Lower lobe of right lung (tissue), 2 donors: ENCODE data around the gene MGRN1. TPM values are rescaled to one million over a fixed set of nuclear protein-coding genes. Genes with fewer than 3 reads are reported as not detected.
A peak's percentile ranks its signal among the peaks of the same experiment; 100 is the strongest.

ENCODE experiments used
- ATAC-seq, 2 donors: fragments of 200-7000 bp; cut with Tn5 transposase; one replicate each; pipeline ENCODE4 v1.9.1; 2020 to 2022; ENCODE audit warnings: mild to moderate bottlenecking in 2 of 2, moderate library complexity in 2 of 2
- DNase-seq: peaks from one replicate; pipeline ENCODE4 v3.0.0-alpha.2; 2020
- H3K27ac ChIP-seq: fragments of 200-600 bp; one replicate; pipeline ENCODE4 v1.8.0; 2022
- H3K27me3 ChIP-seq: fragments of 200-600 bp; one replicate; pipeline ENCODE4 v1.8.0; 2022; ENCODE audit warnings: low read depth
- H3K36me3 ChIP-seq: fragments of 200-600 bp; one replicate; pipeline ENCODE4 v1.8.0; 2022; ENCODE audit warnings: mild to moderate bottlenecking
- H3K4me1 ChIP-seq: fragments of 200-600 bp; one replicate; pipeline ENCODE4 v1.8.0; 2022
- H3K4me3 ChIP-seq: fragments of 200-600 bp; one replicate; pipeline ENCODE4 v1.8.0; 2022; ENCODE audit warnings: mild to moderate bottlenecking
- H3K9me3 ChIP-seq: fragments of 200-600 bp; one replicate; pipeline ENCODE4 v1.8.0; 2022
- intact Hi-C: fragments of 100-400 bp; cut with DNase I; formaldehyde crosslinking; loops from one replicate; pipeline ENCODE4 v1.11.0; 2022
- total RNA-seq: library from RNA; stranded (reverse); fragmentation: NEBNext Ultra II Directional; extraction: Animal tissue kit (Norgen Biotek cat#: 25700); gene quantifications from one replicate; pipeline ENCODE4 v1.2.1, GENCODE V29; 2021
- TF ChIP-seq, protein P1 (sequence below): fragments of 200-600 bp; IDR thresholded peaks from one replicate; pipeline ENCODE4 v1.8.0; 2022; ENCODE audit warnings: antibody characterized with exemption, mild to moderate bottlenecking
- donor health status: DM: no; HTN: yes; CAD: no; lungs with severe emphysema.

MGRN1 gene
- total RNA-seq, 1 donor from 2014 or later: 75.7 TPM

- Histone ChIP-seq H3K36me3 (peaks cover 14% of the 10 kb centered on the region), H3K27ac (peak overlapping the region; percentile 94), H3K4me3 (peak overlapping the region; percentile 82), H3K27me3 (no peaks in the 10 kb centered on the region), H3K4me1 (peaks cover 63% of the 10 kb centered on the region), H3K9me3 (no peaks in the 10 kb centered on the region)
- intact Hi-C loops: no loop called here
- TF ChIP-seq, protein P1, sequence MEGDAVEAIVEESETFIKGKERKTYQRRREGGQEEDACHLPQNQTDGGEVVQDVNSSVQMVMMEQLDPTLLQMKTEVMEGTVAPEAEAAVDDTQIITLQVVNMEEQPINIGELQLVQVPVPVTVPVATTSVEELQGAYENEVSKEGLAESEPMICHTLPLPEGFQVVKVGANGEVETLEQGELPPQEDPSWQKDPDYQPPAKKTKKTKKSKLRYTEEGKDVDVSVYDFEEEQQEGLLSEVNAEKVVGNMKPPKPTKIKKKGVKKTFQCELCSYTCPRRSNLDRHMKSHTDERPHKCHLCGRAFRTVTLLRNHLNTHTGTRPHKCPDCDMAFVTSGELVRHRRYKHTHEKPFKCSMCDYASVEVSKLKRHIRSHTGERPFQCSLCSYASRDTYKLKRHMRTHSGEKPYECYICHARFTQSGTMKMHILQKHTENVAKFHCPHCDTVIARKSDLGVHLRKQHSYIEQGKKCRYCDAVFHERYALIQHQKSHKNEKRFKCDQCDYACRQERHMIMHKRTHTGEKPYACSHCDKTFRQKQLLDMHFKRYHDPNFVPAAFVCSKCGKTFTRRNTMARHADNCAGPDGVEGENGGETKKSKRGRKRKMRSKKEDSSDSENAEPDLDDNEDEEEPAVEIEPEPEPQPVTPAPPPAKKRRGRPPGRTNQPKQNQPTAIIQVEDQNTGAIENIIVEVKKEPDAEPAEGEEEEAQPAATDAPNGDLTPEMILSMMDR: no peak
- DNase-seq (peak; percentile 71), ATAC-seq (no peak)
These were observed 10.7 kb upstream of the MGRN1 start for GRCh38 chr16:4613636-4614570.

DNA sequence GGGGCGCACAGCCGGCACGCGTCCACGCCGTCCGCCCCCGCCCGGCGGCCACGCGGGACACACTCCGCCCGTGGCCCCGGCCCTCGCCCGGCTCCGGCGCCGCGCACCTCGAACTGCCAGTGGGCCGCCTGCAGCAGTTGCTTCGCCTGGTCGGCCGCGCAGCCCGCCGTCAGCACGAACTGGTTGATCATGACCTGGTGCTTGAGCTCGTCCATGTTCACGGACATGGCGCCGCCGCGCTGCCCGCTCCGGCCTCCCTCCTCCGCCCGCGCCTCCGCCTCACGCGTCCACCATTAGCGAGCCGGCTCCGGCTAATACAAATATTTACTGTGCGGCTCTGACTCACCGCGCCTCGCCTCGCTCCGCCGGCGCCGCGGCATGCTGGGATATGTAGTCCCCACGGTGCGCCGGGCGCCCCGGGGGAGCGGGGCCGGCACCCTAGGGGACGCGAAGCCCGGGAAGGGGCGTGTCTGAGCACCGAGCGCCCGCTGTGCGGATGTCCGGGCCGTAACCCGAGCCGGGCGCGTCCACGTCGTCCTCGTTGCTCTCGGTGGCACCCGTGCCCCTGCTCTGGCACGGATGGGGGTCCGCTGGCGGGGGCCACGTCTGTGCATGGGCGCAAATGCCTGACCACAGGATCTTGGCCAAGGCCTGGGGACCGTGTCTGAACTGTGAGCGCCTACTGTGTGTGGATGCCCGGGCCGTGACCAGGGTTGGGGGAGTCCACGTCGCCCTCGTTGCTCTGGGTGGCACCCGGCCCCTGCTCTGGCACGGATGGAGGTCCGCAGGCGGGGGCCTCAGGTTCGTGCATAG lies 9.8 kb upstream of the MGRN1 start, which contains the start of gene UBALD1:
UBALD1 (minus strand) TSS at position 318 of the 813 bp plus-strand sequence; CDS start at position 227, 91 bp downstream.
- TF ChIP-seq, protein P1: no peak
- intact Hi-C loops: no loop called here
- Histone ChIP-seq H3K4me3 (peak within 1 kb of the TSS; percentile 82), H3K27me3 (no peaks in the 10 kb centered on the region), H3K4me1 (peaks cover 64% of the 10 kb centered on the region), H3K27ac (peak within 1 kb of the TSS; percentile 94), H3K9me3 (no peaks in the 10 kb centered on the region), H3K36me3 (peaks cover 6% of the 10 kb centered on the region)
- peak; percentile 82 to 83 for ATAC-seq
- peak; percentile 92 for DNase-seq

GRCh38 chr16:4615384-4616046 lies 9.1 kb upstream of the MGRN1 start:
- H3K4me1 ChIP-seq: peaks cover 64% of the 10 kb centered on the region
- H3K9me3 ChIP-seq: no peaks in the 10 kb centered on the region
- intact Hi-C loops: no loop called here
- H3K4me3 ChIP-seq: peak overlapping the region; percentile 82
- no peaks in the 10 kb centered on the region for H3K27me3 ChIP-seq
- no peaks in the 10 kb centered on the region for H3K36me3 ChIP-seq
- peak overlapping the region; percentile 94 for H3K27ac ChIP-seq
- ATAC-seq: no peak
- TF ChIP-seq, protein P1: no peak
- peak; percentile 62 for DNase-seq

DNA sequence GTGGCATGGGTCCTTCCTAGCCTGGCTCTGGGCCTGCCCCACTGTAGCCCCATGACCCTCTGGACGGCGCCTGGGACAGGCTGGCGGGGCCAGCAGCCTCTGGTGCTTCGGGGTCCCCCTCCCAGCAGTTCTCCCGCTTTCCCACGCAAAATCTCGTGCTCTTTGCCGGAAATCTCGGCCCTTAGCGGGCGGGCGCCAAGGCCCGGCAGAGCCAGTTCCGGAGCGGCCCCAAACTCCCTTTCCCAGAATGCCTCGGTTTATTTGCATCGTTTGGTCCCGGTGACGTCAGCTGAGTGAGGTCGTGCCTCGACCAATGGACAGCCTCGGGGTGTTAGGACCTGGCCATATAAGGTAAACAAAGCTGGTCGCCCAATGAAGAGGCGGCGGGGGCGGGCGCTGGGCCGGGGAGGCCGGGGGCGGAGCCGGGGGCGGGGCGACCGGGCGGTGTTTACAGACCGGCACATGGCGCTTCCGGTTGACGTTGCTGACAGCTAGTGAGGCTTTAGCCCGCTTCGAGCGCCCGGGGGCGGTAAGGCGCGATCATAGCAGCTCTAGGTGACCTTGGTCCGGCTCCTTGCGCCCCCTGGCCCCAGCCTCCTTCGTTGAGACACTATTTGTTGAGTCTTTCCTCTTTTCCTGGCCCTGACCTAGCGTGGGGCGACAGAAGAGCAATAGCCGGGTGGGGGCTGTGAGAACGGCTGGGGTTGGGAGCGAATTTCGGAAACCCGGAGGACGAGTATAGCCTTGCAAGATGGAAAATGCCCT lies 8.4 kb upstream of the MGRN1 start:
- H3K4me3 ChIP-seq: peak overlapping the region; percentile 82
- H3K9me3 ChIP-seq: no peaks in the 10 kb centered on the region
- peaks cover 63% of the 10 kb centered on the region for H3K4me1 ChIP-seq
- intact Hi-C loops: no loop called here
- TF ChIP-seq, protein P1: peak; percentile 60
- H3K36me3 ChIP-seq: no peaks in the 10 kb centered on the region
- peak overlapping the region; percentile 94 for H3K27ac ChIP-seq
- ATAC-seq: peak; percentile 91 to 95
- peak; percentile 99 for DNase-seq
- no peaks in the 10 kb centered on the region for H3K27me3 ChIP-seq
